Measurements from ENCODE around the gene RTF2.

The RTF2 gene

GRCh38 chr20:56439771-56440291 is 28.6 kb upstream of the RTF2 start:
- no peak for DNase-seq

GRCh38 chr20:56440346-56441007 is 27.9 kb upstream of the RTF2 start:
- DNase-seq: no peak

GRCh38 chr20:56442389-56443365 is 25.8 kb upstream of the RTF2 start:
- no peak for DNase-seq

- DNase-seq: no peak
These were observed 24.5 kb upstream of the RTF2 start for GRCh38 chr20:56443654-56444540.

GRCh38 chr20:56445130-56445529 is 23.3 kb upstream of the RTF2 start:
- no peak for DNase-seq

GRCh38 chr20:56445540-56445939 is 22.9 kb upstream of the RTF2 start:
- DNase-seq: no peak

- no peak for DNase-seq
These were observed 21.2 kb upstream of the RTF2 start for GRCh38 chr20:56447227-56447626.

- DNase-seq: no peak
These were observed 19.0 kb upstream of the RTF2 start for GRCh38 chr20:56449459-56449858.

GRCh38 chr20:56451056-56451765 is 17.2 kb upstream of the RTF2 start:
- DNase-seq: no peak

GRCh38 chr20:56453352-56453751 is 15.1 kb upstream of the RTF2 start:
- no peak for DNase-seq

- DNase-seq: no peak
These were observed 13.7 kb upstream of the RTF2 start for GRCh38 chr20:56454754-56455153.

- DNase-seq: no peak
These were observed 10.1 kb upstream of the RTF2 start for GRCh38 chr20:56458206-56458821.

- no peak for DNase-seq
These were observed 8.0 kb upstream of the RTF2 start for GRCh38 chr20:56460459-56460858.

- DNase-seq: no peak
These were observed 6.9 kb upstream of the RTF2 start for GRCh38 chr20:56461576-56461975.

GRCh38 chr20:56463428-56463827 is 5.0 kb upstream of the RTF2 start:
- no peak for DNase-seq

GRCh38 chr20:56465997-56466396 is 2.4 kb upstream of the RTF2 start:
- no peak for DNase-seq

- no peak for DNase-seq
These were observed 485 bp upstream of the RTF2 start for GRCh38 chr20:56467968-56468315.

GRCh38 chr20:56469077-56469449 is 636 bp downstream of the RTF2 start:
- no peak for DNase-seq

GRCh38 chr20:56483970-56484369 is 15.5 kb downstream of the RTF2 start:
- DNase-seq: no peak

GRCh38 chr20:56487216-56487615 is 18.8 kb downstream of the RTF2 start:
- no peak for DNase-seq

GRCh38 chr20:56488566-56488965 is 20.1 kb downstream of the RTF2 start:
- DNase-seq: no peak

- DNase-seq: no peak
These were observed 32.7 kb downstream of the RTF2 start for GRCh38 chr20:56501116-56501515.
